Measurements from ENCODE around the gene LRP1B.

Gene LRP1B

GRCh38 chr2:140338795-140339194 is 1792.0 kb downstream of the LRP1B start:
- TF ChIP-seq FOXP2 (optimal IDR thresholded peaks at IDR 0.05; ENCODE audit: borderline replicate concordance, extremely low read depth, extremely low read length, insufficient read depth) (no peak), REST (IDR thresholded peaks at IDR 0.05; ENCODE audit: insufficient read depth in 1 of 2, low read depth in 2 of 2, low read length in 2 of 2) (no peak), SIN3A (IDR thresholded peaks at IDR 0.05; ENCODE audit: borderline replicate concordance, insufficient read depth, low read length) (no peak), POLR2AphosphoS5 (IDR thresholded peaks at IDR 0.05; ENCODE audit: low read depth, low read length) (no peak), TAF1 (IDR thresholded peaks at IDR 0.05; ENCODE audit: borderline replicate concordance, insufficient read depth, low read length) (no peak)

GRCh38 chr2:140337061-140337460 is 1793.8 kb downstream of the LRP1B start:
- no peak for TF ChIP-seq TAF1 (IDR thresholded peaks at IDR 0.05; ENCODE audit: borderline replicate concordance, insufficient read depth, low read length)
- no peak for TF ChIP-seq POLR2AphosphoS5 (IDR thresholded peaks at IDR 0.05; ENCODE audit: low read depth, low read length)
- no peak for TF ChIP-seq REST (IDR thresholded peaks at IDR 0.05; ENCODE audit: insufficient read depth in 1 of 2, low read depth in 2 of 2, low read length in 2 of 2)
- no peak for TF ChIP-seq FOXP2 (optimal IDR thresholded peaks at IDR 0.05; ENCODE audit: borderline replicate concordance, extremely low read depth, extremely low read length, insufficient read depth)
- TF ChIP-seq SIN3A (IDR thresholded peaks at IDR 0.05; ENCODE audit: borderline replicate concordance, insufficient read depth, low read length) = no peak

GRCh38 chr2:140316345-140316744 is 1814.5 kb downstream of the LRP1B start:
- no peak for TF ChIP-seq FOXP2 (optimal IDR thresholded peaks at IDR 0.05; ENCODE audit: borderline replicate concordance, extremely low read depth, extremely low read length, insufficient read depth)
- no peak for TF ChIP-seq POLR2AphosphoS5 (IDR thresholded peaks at IDR 0.05; ENCODE audit: low read depth, low read length)
- TF ChIP-seq TAF1 (IDR thresholded peaks at IDR 0.05; ENCODE audit: borderline replicate concordance, insufficient read depth, low read length) = no peak
- no peak for TF ChIP-seq REST (IDR thresholded peaks at IDR 0.05; ENCODE audit: insufficient read depth in 1 of 2, low read depth in 2 of 2, low read length in 2 of 2)
- no peak for TF ChIP-seq SIN3A (IDR thresholded peaks at IDR 0.05; ENCODE audit: borderline replicate concordance, insufficient read depth, low read length)

- no peak for TF ChIP-seq SIN3A (IDR thresholded peaks at IDR 0.05; ENCODE audit: borderline replicate concordance, insufficient read depth, low read length)
- no peak for TF ChIP-seq REST (IDR thresholded peaks at IDR 0.05; ENCODE audit: insufficient read depth in 1 of 2, low read depth in 2 of 2, low read length in 2 of 2)
- no peak for TF ChIP-seq POLR2AphosphoS5 (IDR thresholded peaks at IDR 0.05; ENCODE audit: low read depth, low read length)
These were observed 1818.9 kb downstream of the LRP1B start for GRCh38 chr2:140311905-140312304.

GRCh38 chr2:140308706-140309105 is 1822.1 kb downstream of the LRP1B start:
- TF ChIP-seq FOXP2 (optimal IDR thresholded peaks at IDR 0.05; ENCODE audit: borderline replicate concordance, extremely low read depth, extremely low read length, insufficient read depth) (no peak), REST (IDR thresholded peaks at IDR 0.05; ENCODE audit: insufficient read depth in 1 of 2, low read depth in 2 of 2, low read length in 2 of 2) (no peak), SIN3A (IDR thresholded peaks at IDR 0.05; ENCODE audit: borderline replicate concordance, insufficient read depth, low read length) (no peak), TAF1 (IDR thresholded peaks at IDR 0.05; ENCODE audit: borderline replicate concordance, insufficient read depth, low read length) (no peak), POLR2AphosphoS5 (IDR thresholded peaks at IDR 0.05; ENCODE audit: low read depth, low read length) (no peak)

All from PFSK-1 (cell line).